ENCODE data around the gene FXR1. TPM values are rescaled to one million over a fixed set of nuclear protein-coding genes. Genes with fewer than 3 reads are reported as not detected.

Gene FXR1
- total RNA-seq, 1 donor from 2014 or later, result 216 TPM

- DNase-seq (ENCODE audit: low spot score, unreplicated experiment), result no peak
- no peak for TF ChIP-seq CTCF (IDR thresholded peaks at IDR 0.05; ENCODE audit: unreplicated experiment)
- H3K9me3 Mint-ChIP-seq (ENCODE audit: low read depth), result peaks cover 3% of the 10 kb centered on the region
- peaks cover 23% of the 10 kb centered on the region for H3K4me1 Mint-ChIP-seq (ENCODE audit: low read depth)
- H3K36me3 Mint-ChIP-seq (ENCODE audit: insufficient read depth), result peaks cover 4% of the 10 kb centered on the region
- H3K27me3 Mint-ChIP-seq, result no peaks in the 10 kb centered on the region
- no peak overlapping the region for H3K27ac Mint-ChIP-seq
- H3K4me3 Mint-ChIP-seq (ENCODE audit: low read depth), result no peak overlapping the region
These were observed 1.6 kb upstream of the FXR1 start for GRCh38 chr3:180910823-180911222.

- no peak for TF ChIP-seq CTCF (IDR thresholded peaks at IDR 0.05; ENCODE audit: unreplicated experiment)
- Mint-ChIP-seq H3K4me3 (ENCODE audit: low read depth) (peak overlapping the region; percentile 98), H3K4me1 (ENCODE audit: low read depth) (peaks cover 23% of the 10 kb centered on the region), H3K27ac (peak overlapping the region; percentile 99), H3K27me3 (no peaks in the 10 kb centered on the region), H3K36me3 (ENCODE audit: insufficient read depth) (peaks cover 7% of the 10 kb centered on the region), H3K9me3 (ENCODE audit: low read depth) (no peaks in the 10 kb centered on the region)
- DNase-seq (ENCODE audit: low spot score, unreplicated experiment), result no peak
These were observed 580 bp upstream of the FXR1 start for GRCh38 chr3:180911876-180912303.

- Mint-ChIP-seq H3K4me1 (ENCODE audit: low read depth) (peaks cover 25% of the 10 kb centered on the region), H3K36me3 (ENCODE audit: insufficient read depth) (peaks cover 12% of the 10 kb centered on the region), H3K4me3 (ENCODE audit: low read depth) (peak overlapping the region; percentile 98), H3K27ac (peak overlapping the region; percentile 99), H3K9me3 (ENCODE audit: low read depth) (no peaks in the 10 kb centered on the region), H3K27me3 (no peaks in the 10 kb centered on the region)
- DNase-seq (ENCODE audit: low spot score, unreplicated experiment), result no peak
- no peak for TF ChIP-seq CTCF (IDR thresholded peaks at IDR 0.05; ENCODE audit: unreplicated experiment)
These were observed 1.3 kb downstream of the FXR1 start for GRCh38 chr3:180913581-180914404.

- Mint-ChIP-seq H3K27me3 (no peaks in the 10 kb centered on the region), H3K36me3 (ENCODE audit: insufficient read depth) (peaks cover 14% of the 10 kb centered on the region), H3K27ac (no peak overlapping the region), H3K9me3 (ENCODE audit: low read depth) (no peaks in the 10 kb centered on the region), H3K4me1 (ENCODE audit: low read depth) (peaks cover 30% of the 10 kb centered on the region), H3K4me3 (ENCODE audit: low read depth) (no peak overlapping the region)
- no peak for DNase-seq (ENCODE audit: low spot score, unreplicated experiment)
- TF ChIP-seq CTCF (IDR thresholded peaks at IDR 0.05; ENCODE audit: unreplicated experiment), result no peak
These were observed 6.1 kb downstream of the FXR1 start for GRCh38 chr3:180918542-180918941.

GRCh38 chr3:180922242-180922641 is 9.8 kb downstream of the FXR1 start:
- no peak overlapping the region for H3K4me3 Mint-ChIP-seq (ENCODE audit: low read depth)

More at GRCh38 chr3:180922242-180922641, 9.8 kb downstream of the FXR1 start:
- TF ChIP-seq CTCF (IDR thresholded peaks at IDR 0.05; ENCODE audit: unreplicated experiment), result no peak
- no peak for DNase-seq (ENCODE audit: low spot score, unreplicated experiment)
- peak overlapping the region; percentile 31 for H3K27ac Mint-ChIP-seq
- no peaks in the 10 kb centered on the region for H3K9me3 Mint-ChIP-seq (ENCODE audit: low read depth)
- H3K36me3 Mint-ChIP-seq (ENCODE audit: insufficient read depth), result peaks cover 9% of the 10 kb centered on the region
- H3K4me1 Mint-ChIP-seq (ENCODE audit: low read depth), result peaks cover 21% of the 10 kb centered on the region
- no peaks in the 10 kb centered on the region for H3K27me3 Mint-ChIP-seq
